Activated B cell treated with CpG ODN at 0.5 μM for 24 hours (primary cell): ENCODE measurements around the gene GAREM1. TPM values are rescaled to one million over a fixed set of nuclear protein-coding genes. Genes with fewer than 3 reads are reported as not detected.

Experiments used
- ATAC-seq: fragments of 200-7000 bp; cut with Tn5 transposase; one replicate; pipeline ENCODE4 v1.10.0; 2021; ENCODE audit warnings: low read depth, mild to moderate bottlenecking, moderate library complexity
- CTCF ChIA-PET: fragments of 350-600 bp; sonication (Branson Sonifier 250); formaldehyde crosslinking; loops from one replicate; lab custom pipeline; 2021; ENCODE audit warnings: antibody characterized with exemption; lab: Charles Lee
- POLR2A ChIA-PET: fragments of 350-600 bp; sonication (Branson Sonifier 250); formaldehyde crosslinking; loops from one replicate; lab custom pipeline; 2021; ENCODE audit warnings: antibody characterized with exemption; lab: Charles Lee
- DNase-seq: peaks from one replicate; pipeline ENCODE4 v3.0.0; 2022
- H3K27ac Mint-ChIP-seq: one replicate; pipeline ENCODE4 v1.8.0; 2020; ENCODE audit warnings: mixed read lengths
- H3K27me3 Mint-ChIP-seq: one replicate; pipeline ENCODE4 v1.8.0; 2021; ENCODE audit warnings: mixed read lengths
- H3K36me3 Mint-ChIP-seq: one replicate; pipeline ENCODE4 v1.8.0; 2021; ENCODE audit warnings: low read depth, mixed read lengths
- H3K4me1 Mint-ChIP-seq: one replicate; pipeline ENCODE4 v1.8.0; 2021; ENCODE audit warnings: mixed read lengths
- H3K4me3 Mint-ChIP-seq: one replicate; pipeline ENCODE4 v1.8.0; 2020; ENCODE audit warnings: mild to moderate bottlenecking, mixed read lengths
- H3K9me3 Mint-ChIP-seq: one replicate; pipeline ENCODE4 v1.8.0; 2020; ENCODE audit warnings: mixed read lengths
- intact Hi-C: fragments of 100-400 bp; cut with micrococcal nuclease; formaldehyde crosslinking; loops from one replicate; pipeline ENCODE4 v1.15.1; 2024
- total RNA-seq: library from RNA; stranded (reverse); gene quantifications from 2 replicates; pipeline ENCODE4 v1.2.3, GENCODE V29; 2022
- TF ChIP-seq, protein P1 (sequence below): fragments of 200-600 bp; IDR thresholded peaks from one replicate; pipeline ENCODE4 v1.8.0; 2022; ENCODE audit warnings: antibody characterized with exemption, mild to moderate bottlenecking

GAREM1 gene
- total RNA-seq, 1 donor from 2014 or later, result not detected

DNA sequence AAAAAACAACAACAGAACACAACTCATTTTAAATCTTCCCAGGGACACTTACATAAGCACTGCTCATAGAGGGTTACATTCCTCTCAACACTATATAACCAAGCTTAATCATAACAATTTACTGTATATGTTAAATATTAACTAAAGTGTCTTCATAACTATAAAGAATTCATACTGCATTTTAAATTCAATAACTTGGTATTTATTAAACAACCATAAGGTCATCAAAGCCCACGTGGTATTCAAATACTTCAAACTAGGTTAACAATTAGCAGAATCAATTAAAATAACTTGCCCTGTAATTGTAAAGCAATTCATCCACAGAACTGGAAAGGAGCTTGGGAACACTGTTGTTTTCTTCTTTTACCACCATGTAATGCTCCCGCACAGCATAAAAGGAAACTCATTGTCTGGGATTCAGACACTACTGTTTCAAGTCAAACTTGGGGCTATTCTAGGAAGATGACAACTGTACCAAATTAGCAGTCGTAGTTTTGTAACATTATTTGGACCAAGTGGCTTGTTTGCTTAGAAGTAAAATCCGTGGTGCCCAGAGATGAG, 10.4 kb downstream of the GAREM1 start:
- POLR2A ChIA-PET, result no interaction called here
- Mint-ChIP-seq H3K27ac (no peak overlapping the region), H3K27me3 (peaks cover 24% of the 10 kb centered on the region), H3K9me3 (no peaks in the 10 kb centered on the region), H3K4me3 (no peak overlapping the region), H3K4me1 (no peaks in the 10 kb centered on the region), H3K36me3 (no peaks in the 10 kb centered on the region)
- DNase-seq (no peak), ATAC-seq (no peak)
- TF ChIP-seq, protein P1, sequence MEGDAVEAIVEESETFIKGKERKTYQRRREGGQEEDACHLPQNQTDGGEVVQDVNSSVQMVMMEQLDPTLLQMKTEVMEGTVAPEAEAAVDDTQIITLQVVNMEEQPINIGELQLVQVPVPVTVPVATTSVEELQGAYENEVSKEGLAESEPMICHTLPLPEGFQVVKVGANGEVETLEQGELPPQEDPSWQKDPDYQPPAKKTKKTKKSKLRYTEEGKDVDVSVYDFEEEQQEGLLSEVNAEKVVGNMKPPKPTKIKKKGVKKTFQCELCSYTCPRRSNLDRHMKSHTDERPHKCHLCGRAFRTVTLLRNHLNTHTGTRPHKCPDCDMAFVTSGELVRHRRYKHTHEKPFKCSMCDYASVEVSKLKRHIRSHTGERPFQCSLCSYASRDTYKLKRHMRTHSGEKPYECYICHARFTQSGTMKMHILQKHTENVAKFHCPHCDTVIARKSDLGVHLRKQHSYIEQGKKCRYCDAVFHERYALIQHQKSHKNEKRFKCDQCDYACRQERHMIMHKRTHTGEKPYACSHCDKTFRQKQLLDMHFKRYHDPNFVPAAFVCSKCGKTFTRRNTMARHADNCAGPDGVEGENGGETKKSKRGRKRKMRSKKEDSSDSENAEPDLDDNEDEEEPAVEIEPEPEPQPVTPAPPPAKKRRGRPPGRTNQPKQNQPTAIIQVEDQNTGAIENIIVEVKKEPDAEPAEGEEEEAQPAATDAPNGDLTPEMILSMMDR, result no peak
- CTCF ChIA-PET, result no interaction called here
- intact Hi-C loops, result loop anchor here (10.0 kb wide), 1 partner anchor 465 kb away; no protein-coding TSS in a partner anchor

GRCh38 chr18:32459361-32460101, 11.2 kb downstream of the GAREM1 start:
- Mint-ChIP-seq H3K27me3 (peaks cover 22% of the 10 kb centered on the region), H3K4me3 (no peak overlapping the region), H3K9me3 (no peaks in the 10 kb centered on the region), H3K4me1 (no peaks in the 10 kb centered on the region), H3K27ac (no peak overlapping the region), H3K36me3 (no peaks in the 10 kb centered on the region)
- ChIA-PET POLR2A (interaction anchor here (0.6 kb wide), 1 partner anchor 9 kb away, joined by 4 read pairs; no protein-coding TSS in a partner anchor), CTCF (no interaction called here)
- no peak for DNase-seq
- intact Hi-C loops, result loop anchor here (10.0 kb wide), 1 partner anchor 465 kb away; no protein-coding TSS in a partner anchor
- no peak for ATAC-seq
- TF ChIP-seq, protein P1, result no peak

DNA sequence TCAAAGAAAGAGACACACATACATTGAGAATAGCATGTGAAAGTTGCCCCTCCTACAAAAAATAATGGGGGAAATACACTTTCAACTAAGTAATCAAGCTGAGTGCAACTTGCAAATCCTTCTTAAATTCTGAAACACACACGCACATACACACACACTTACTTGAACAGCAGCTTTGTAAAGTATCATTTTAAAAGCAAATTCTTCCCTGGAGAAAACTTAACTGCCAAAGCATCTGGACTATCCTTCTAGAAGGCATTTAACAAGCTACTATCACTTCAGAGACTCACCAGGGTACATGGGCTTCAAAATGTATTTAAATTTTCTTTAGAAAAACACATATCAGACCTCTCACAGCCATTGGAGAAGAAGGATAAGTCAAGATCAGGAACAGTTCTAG, 15.3 kb downstream of the GAREM1 start:
- H3K4me1 Mint-ChIP-seq, result no peaks in the 10 kb centered on the region
- H3K4me3 Mint-ChIP-seq, result no peak overlapping the region
- no peaks in the 10 kb centered on the region for H3K36me3 Mint-ChIP-seq
- H3K27ac Mint-ChIP-seq, result no peak overlapping the region
- ATAC-seq (no peak), DNase-seq (no peak)
- H3K27me3 Mint-ChIP-seq, result peaks cover 13% of the 10 kb centered on the region
- H3K9me3 Mint-ChIP-seq, result no peaks in the 10 kb centered on the region
- intact Hi-C loops, result no loop called here
- TF ChIP-seq, protein P1, result no peak
- ChIA-PET POLR2A (no interaction called here), CTCF (no interaction called here)

GRCh38 chr18:32454593-32454992, 16.1 kb downstream of the GAREM1 start:
- no peak overlapping the region for H3K27ac Mint-ChIP-seq
- TF ChIP-seq, protein P1, result no peak
- CTCF ChIA-PET, result no interaction called here
- DNase-seq (no peak), ATAC-seq (no peak)
- H3K4me3 Mint-ChIP-seq, result no peak overlapping the region
- intact Hi-C loops, result no loop called here
- H3K27me3 Mint-ChIP-seq, result peaks cover 13% of the 10 kb centered on the region
- POLR2A ChIA-PET, result no interaction called here
- H3K4me1 Mint-ChIP-seq, result no peaks in the 10 kb centered on the region
- H3K36me3 Mint-ChIP-seq, result no peaks in the 10 kb centered on the region
- H3K9me3 Mint-ChIP-seq, result no peaks in the 10 kb centered on the region

GRCh38 chr18:32450874-32451273, 19.8 kb downstream of the GAREM1 start:
- TF ChIP-seq, protein P1, result no peak
- ATAC-seq (no peak), DNase-seq (no peak)
- intact Hi-C loops, result no loop called here
- Mint-ChIP-seq H3K27me3 (peaks cover 10% of the 10 kb centered on the region), H3K4me1 (no peaks in the 10 kb centered on the region), H3K9me3 (no peaks in the 10 kb centered on the region), H3K4me3 (no peak overlapping the region), H3K36me3 (no peaks in the 10 kb centered on the region), H3K27ac (no peak overlapping the region)
- ChIA-PET CTCF (interaction anchor here (0.6 kb wide), 1 partner anchor 679 kb away, joined by 3 read pairs; no protein-coding TSS in a partner anchor), POLR2A (no interaction called here)
